ENCODE measurements around the gene SLC15A3. TPM values are rescaled to one million over a fixed set of nuclear protein-coding genes. Genes with fewer than 3 reads are reported as not detected.

The SLC15A3 gene
- total RNA-seq, 1 donor from 2014 or later, result 23.1 TPM

- H3K9me3 ChIP-seq, result no peaks in the 10 kb centered on the region
- intact Hi-C loops (cut with DNase I), result no loop called here
- TF ChIP-seq POLR2A (IDR thresholded peaks at IDR 0.05), result no peak
- no peak for TF ChIP-seq POLR2AphosphoS5 (IDR thresholded peaks at IDR 0.05; ENCODE audit: insufficient read depth in 1 of 2, low read depth in 1 of 2)
- TF ChIP-seq, protein P1, sequence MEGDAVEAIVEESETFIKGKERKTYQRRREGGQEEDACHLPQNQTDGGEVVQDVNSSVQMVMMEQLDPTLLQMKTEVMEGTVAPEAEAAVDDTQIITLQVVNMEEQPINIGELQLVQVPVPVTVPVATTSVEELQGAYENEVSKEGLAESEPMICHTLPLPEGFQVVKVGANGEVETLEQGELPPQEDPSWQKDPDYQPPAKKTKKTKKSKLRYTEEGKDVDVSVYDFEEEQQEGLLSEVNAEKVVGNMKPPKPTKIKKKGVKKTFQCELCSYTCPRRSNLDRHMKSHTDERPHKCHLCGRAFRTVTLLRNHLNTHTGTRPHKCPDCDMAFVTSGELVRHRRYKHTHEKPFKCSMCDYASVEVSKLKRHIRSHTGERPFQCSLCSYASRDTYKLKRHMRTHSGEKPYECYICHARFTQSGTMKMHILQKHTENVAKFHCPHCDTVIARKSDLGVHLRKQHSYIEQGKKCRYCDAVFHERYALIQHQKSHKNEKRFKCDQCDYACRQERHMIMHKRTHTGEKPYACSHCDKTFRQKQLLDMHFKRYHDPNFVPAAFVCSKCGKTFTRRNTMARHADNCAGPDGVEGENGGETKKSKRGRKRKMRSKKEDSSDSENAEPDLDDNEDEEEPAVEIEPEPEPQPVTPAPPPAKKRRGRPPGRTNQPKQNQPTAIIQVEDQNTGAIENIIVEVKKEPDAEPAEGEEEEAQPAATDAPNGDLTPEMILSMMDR (IDR thresholded peaks at IDR 0.05), result no peak
- H3K27me3 ChIP-seq, result no peaks in the 10 kb centered on the region
- H3K27ac ChIP-seq, result no peak overlapping the region
- H3K4me1 ChIP-seq, result peaks cover 29% of the 10 kb centered on the region
- DNase-seq (ENCODE audit: extremely low spot score in 2 of 2), result no peak
- peaks cover 0 to under 1% of the 10 kb centered on the region in 2 donors for H3K36me3 ChIP-seq
- no peak overlapping the region for H3K4me3 ChIP-seq
Measured at GRCh38 chr11:60947700-60948099, 4.3 kb downstream of the SLC15A3 start.

GRCh38 chr11:60946601-60947264 is 5.2 kb downstream of the SLC15A3 start:
- no peaks in the 10 kb centered on the region for H3K27me3 ChIP-seq
- H3K36me3 ChIP-seq, result peaks cover 0 to 10% of the 10 kb centered on the region in 2 donors
- H3K9me3 ChIP-seq, result no peaks in the 10 kb centered on the region
- H3K4me3 ChIP-seq, result no peak overlapping the region
- TF ChIP-seq, protein P1 (IDR thresholded peaks at IDR 0.05), result no peak
- no peak for TF ChIP-seq POLR2A (IDR thresholded peaks at IDR 0.05)
- TF ChIP-seq POLR2AphosphoS5 (IDR thresholded peaks at IDR 0.05; ENCODE audit: insufficient read depth in 1 of 2, low read depth in 1 of 2), result no peak
- intact Hi-C loops (cut with DNase I), result no loop called here
- DNase-seq (ENCODE audit: extremely low spot score in 2 of 2), result no peak
- H3K4me1 ChIP-seq, result peaks cover 32% of the 10 kb centered on the region
- H3K27ac ChIP-seq, result no peak overlapping the region

- Histone ChIP-seq H3K9me3 (no peaks in the 10 kb centered on the region), H3K4me3 (no peak overlapping the region), H3K36me3 (peaks cover 0 to 24% of the 10 kb centered on the region in 2 donors), H3K4me1 (peaks cover 27% of the 10 kb centered on the region), H3K27me3 (no peaks in the 10 kb centered on the region), H3K27ac (no peak overlapping the region)
- no peak for TF ChIP-seq POLR2A (IDR thresholded peaks at IDR 0.05)
- TF ChIP-seq POLR2AphosphoS5 (IDR thresholded peaks at IDR 0.05; ENCODE audit: insufficient read depth in 1 of 2, low read depth in 1 of 2), result no peak
- TF ChIP-seq, protein P1 (IDR thresholded peaks at IDR 0.05), result no peak
- no peak for DNase-seq (ENCODE audit: extremely low spot score in 2 of 2)
- intact Hi-C loops (cut with DNase I), result no loop called here
Measured at GRCh38 chr11:60945295-60945667, 6.7 kb downstream of the SLC15A3 start.

GRCh38 chr11:60944490-60945294 is 7.3 kb downstream of the SLC15A3 start:
- no peak overlapping the region for H3K27ac ChIP-seq
- H3K9me3 ChIP-seq, result no peaks in the 10 kb centered on the region
- peaks cover 0 to 25% of the 10 kb centered on the region in 2 donors for H3K36me3 ChIP-seq
- H3K4me1 ChIP-seq, result peaks cover 21% of the 10 kb centered on the region
- no peaks in the 10 kb centered on the region for H3K27me3 ChIP-seq
- DNase-seq (ENCODE audit: extremely low spot score in 2 of 2), result no peak
- intact Hi-C loops (cut with DNase I), result no loop called here
- H3K4me3 ChIP-seq, result no peak overlapping the region
- no peak for TF ChIP-seq POLR2A (IDR thresholded peaks at IDR 0.05)
- TF ChIP-seq, protein P1 (IDR thresholded peaks at IDR 0.05), result no peak
- no peak for TF ChIP-seq POLR2AphosphoS5 (IDR thresholded peaks at IDR 0.05; ENCODE audit: insufficient read depth in 1 of 2, low read depth in 1 of 2)
